ENCODE results near the gene TMEM25. TPM values are rescaled to one million over a fixed set of nuclear protein-coding genes. Genes with fewer than 3 reads are reported as not detected.

TMEM25 gene
- total and polyA plus RNA-seq, 2 of the 13 experiments (the other 11 are each of a cell fraction or from before 2014, with no cell fraction given), result 7.5 to 17.2 TPM

- TF ChIP-seq ZGPAT (CRISPR knock-in tag; IDR thresholded peaks at IDR 0.05), result peak; percentile 47
- peak; percentile 94 for TF ChIP-seq ASH2L (IDR thresholded peaks at IDR 0.05; ENCODE audit: insufficient read length, low read depth, low read length)
- no peak for TF ChIP-seq CREB1 (IDR thresholded peaks at IDR 0.05)
- no peak for TF ChIP-seq CREB1 (CRISPR knock-in tag; IDR thresholded peaks at IDR 0.05)
- no peak for TF ChIP-seq NCOA5 (CRISPR knock-in tag; IDR thresholded peaks at IDR 0.05)
- TF ChIP-seq ZMAT3 (CRISPR knock-in tag; conservative IDR thresholded peaks at IDR 0.05), result no peak
- 0 out of 2 replicates have a peak, but pooled peaks have one; percentile 15 for TF ChIP-seq RXRB (CRISPR knock-in tag; IDR thresholded peaks at IDR 0.05; ENCODE audit: borderline replicate concordance)
- no peak for TF ChIP-seq SKI (IDR thresholded peaks at IDR 0.05; ENCODE audit: partially characterized antibody)
- TF ChIP-seq ZNF253 (CRISPR knock-in tag; IDR thresholded peaks at IDR 0.05; ENCODE audit: borderline replicate concordance), result peak; percentile 75; the same call in 1 of the 2 replicates
- TF ChIP-seq DNMT1 (CRISPR knock-in tag; IDR thresholded peaks at IDR 0.05), result 0 out of 2 replicates have a peak, but pooled peaks have one; percentile 22
- TF ChIP-seq ZNF549 (CRISPR knock-in tag; IDR thresholded peaks at IDR 0.05), result no peak
- no peak for TF ChIP-seq ZNF382 (CRISPR knock-in tag; IDR thresholded peaks at IDR 0.05; ENCODE audit: borderline replicate concordance)
- peak; percentile 32; the same call in 1 of the 2 replicates for TF ChIP-seq HNF1B (CRISPR knock-in tag; IDR thresholded peaks at IDR 0.05)
- 0 out of 2 replicates have a peak, but pooled peaks have one; percentile 73 for TF ChIP-seq POLR2AphosphoS2 (IDR thresholded peaks at IDR 0.05; ENCODE audit: low read depth, low read length)
- no peak; the same call in 1 of the 2 replicates for TF ChIP-seq MIXL1 (CRISPR knock-in tag; IDR thresholded peaks at IDR 0.05)
- peak; percentile 63; the same call in 1 of the 2 replicates for TF ChIP-seq SMAD3 (CRISPR knock-in tag; IDR thresholded peaks at IDR 0.05)
- TF ChIP-seq GTF2F1 (IDR thresholded peaks at IDR 0.05; ENCODE audit: low read length), result no peak
- TF ChIP-seq E2F5 (CRISPR knock-in tag; conservative IDR thresholded peaks at IDR 0.05), result no peak
- TF ChIP-seq, protein P1, sequence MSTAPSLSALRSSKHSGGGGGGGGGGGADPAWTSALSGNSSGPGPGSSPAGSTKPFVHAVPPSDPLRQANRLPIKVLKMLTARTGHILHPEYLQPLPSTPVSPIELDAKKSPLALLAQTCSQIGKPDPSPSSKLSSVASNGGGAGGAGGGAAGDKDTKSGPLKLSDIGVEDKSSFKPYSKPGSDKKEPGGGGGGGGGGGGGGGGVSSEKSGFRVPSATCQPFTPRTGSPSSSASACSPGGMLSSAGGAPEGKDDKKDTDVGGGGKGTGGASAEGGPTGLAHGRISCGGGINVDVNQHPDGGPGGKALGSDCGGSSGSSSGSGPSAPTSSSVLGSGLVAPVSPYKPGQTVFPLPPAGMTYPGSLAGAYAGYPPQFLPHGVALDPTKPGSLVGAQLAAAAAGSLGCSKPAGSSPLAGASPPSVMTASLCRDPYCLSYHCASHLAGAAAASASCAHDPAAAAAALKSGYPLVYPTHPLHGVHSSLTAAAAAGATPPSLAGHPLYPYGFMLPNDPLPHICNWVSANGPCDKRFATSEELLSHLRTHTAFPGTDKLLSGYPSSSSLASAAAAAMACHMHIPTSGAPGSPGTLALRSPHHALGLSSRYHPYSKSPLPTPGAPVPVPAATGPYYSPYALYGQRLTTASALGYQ (CRISPR knock-in tag; IDR thresholded peaks at IDR 0.05), result no peak
- peak; percentile 63; the same call in 1 of the 2 replicates for TF ChIP-seq ZIK1 (CRISPR knock-in tag; IDR thresholded peaks at IDR 0.05; ENCODE audit: borderline replicate concordance, low read depth)
- no peak for TF ChIP-seq HMGA1 (CRISPR knock-in tag; conservative IDR thresholded peaks at IDR 0.05)
- TF ChIP-seq ZNF670 (CRISPR knock-in tag; IDR thresholded peaks at IDR 0.05; ENCODE audit: borderline replicate concordance), result no peak
- TF ChIP-seq ZNF224 (CRISPR knock-in tag; IDR thresholded peaks at IDR 0.05), result no peak
- peak; percentile 21; the same call in 1 of the 2 replicates for TF ChIP-seq CBX5 (CRISPR knock-in tag; IDR thresholded peaks at IDR 0.05; ENCODE audit: borderline replicate concordance)
- no peak for TF ChIP-seq KAT2B (IDR thresholded peaks at IDR 0.05; ENCODE audit: borderline replicate concordance, low read depth, low read length)
Observed at GRCh38 chr11:118530683-118531596, at the start of gene TMEM25 (continued).

Data from HepG2 (cell line).